PC-3 (cell line): Measurements from ENCODE around the gene METTL9. TPM values are rescaled to one million over a fixed set of nuclear protein-coding genes. Genes with fewer than 3 reads are reported as not detected.

Experiments
- ATAC-seq: fragments of 200-7000 bp; cut with Tn5 transposase; 2 replicates; pipeline ENCODE4 v1.9.1; 2020; ENCODE audit warnings: mild to moderate bottlenecking, moderate library complexity
- BruUV-seq: library from RNA; stranded (reverse); fragments of 400-500 nt; replicated peaks from 2 replicates; lab custom pipeline; 2021; lab: Mats Ljungman, UMichigan
- CTCF ChIA-PET: fragments of 300-600 bp; sonication (Branson Sonifier 250); formaldehyde crosslinking; loops from one replicate; lab custom pipeline; 2022; ENCODE audit warnings: antibody characterized with exemption; lab: Charles Lee
- POLR2A ChIA-PET: fragments of 300-600 bp; sonication (Branson Sonifier 250); formaldehyde crosslinking; loops from one replicate; lab custom pipeline; 2022; ENCODE audit warnings: antibody characterized with exemption; ENCODE audit not compliant: unreplicated experiment; lab: Charles Lee
- DNase-seq: peaks from one replicate; pipeline ENCODE4 v3.0.0-alpha.2; 2015
- H2AFZ ChIP-seq: fragments of 300-600 bp; sonication (generic); 2 replicates; pipeline ENCODE4 v1.6.0; 2016; ENCODE audit warnings: antibody characterized with exemption, low read length
- H3F3A ChIP-seq: fragments of 300-600 bp; sonication (generic); one replicate; pipeline ENCODE4 v1.6.0; 2017; ENCODE audit warnings: antibody characterized with exemption, low read length, control low read depth, mild to moderate bottlenecking; ENCODE audit not compliant: unreplicated experiment
- H3K27ac ChIP-seq: fragments of 300-600 bp; sonication (generic); 2 replicates; pipeline ENCODE4 v1.5.1; 2016; ENCODE audit warnings: mild to moderate bottlenecking, low read length
- H3K27me3 ChIP-seq: fragments of 300-600 bp; sonication (generic); 2 replicates; pipeline ENCODE4 v1.6.1; 2016; ENCODE audit warnings: low read length, mixed read lengths
- H3K36me3 ChIP-seq: fragments of 300-600 bp; sonication (generic); 2 replicates; pipeline ENCODE4 v1.6.1; 2016; ENCODE audit warnings: low read depth, mixed run types, low read length, mixed read lengths
- H3K4me1 ChIP-seq: fragments of 300-600 bp; sonication (generic); 2 replicates; pipeline ENCODE4 v1.5.1; 2016; ENCODE audit warnings: low read length; ENCODE audit not compliant: insufficient read depth
- H3K4me2 ChIP-seq: fragments of 300-600 bp; sonication (generic); 2 replicates; pipeline ENCODE4 v1.6.0; 2016; ENCODE audit warnings: low read length
- H3K4me3 ChIP-seq: fragments of 300-600 bp; sonication (generic); 2 replicates; pipeline ENCODE4 v1.5.1; 2016; ENCODE audit warnings: mild to moderate bottlenecking, low read length, mixed read lengths
- H3K79me2 ChIP-seq: fragments of 300-600 bp; sonication (generic); 2 replicates; pipeline ENCODE4 v1.6.1; 2017; ENCODE audit warnings: low read length, mixed read lengths
- H3K9ac ChIP-seq: fragments of 300-600 bp; sonication (generic); 2 replicates; pipeline ENCODE4 v1.6.0; 2016; ENCODE audit warnings: mild to moderate bottlenecking, low read length
- H3K9me2 ChIP-seq: fragments of 300-600 bp; sonication (generic); replicated peaks from 2 replicates; pipeline ENCODE4 v1.6.1; 2016; ENCODE audit warnings: mixed run types, low read length, mixed read lengths
- H3K9me3 ChIP-seq: fragments of 300-600 bp; sonication (generic); 2 replicates; pipeline ENCODE4 v1.6.1; 2016; ENCODE audit warnings: low read length, mixed read lengths
- H4K20me1 ChIP-seq: fragments of 300-600 bp; sonication (generic); 2 replicates; pipeline ENCODE4 v1.6.1; 2016; ENCODE audit warnings: low read length, mixed read lengths
- CTCF ChIP-seq: fragments of 300-600 bp; sonication (generic); conservative IDR thresholded peaks from 2 replicates; pipeline ENCODE4 v1.5.1; 2017; ENCODE audit warnings: antibody characterized with exemption, low read depth, mild to moderate bottlenecking, low read length
- EZH2 ChIP-seq: fragments of 300-600 bp; sonication (generic); IDR thresholded peaks from one replicate; pipeline ENCODE4 v1.6.1; 2017; ENCODE audit warnings: antibody characterized with exemption, mild to moderate bottlenecking, low read length; ENCODE audit not compliant: unreplicated experiment
- EZH2phosphoT487 ChIP-seq: fragments of 300-600 bp; sonication (generic); IDR thresholded peaks from 2 replicates; pipeline ENCODE4 v1.6.1; 2018; ENCODE audit warnings: mild to moderate bottlenecking, antibody characterized with exemption, low read length, borderline replicate concordance
- intact Hi-C: fragments of 100-400 bp; cut with micrococcal nuclease; formaldehyde crosslinking; loops from 2 replicates; pipeline ENCODE4 v1.9.0; 2023
- total RNA-seq: library from RNA; depleted of rRNA; stranded (reverse); fragments of >200 nt; gene quantifications from 2 replicates; pipeline ENCODE4 v1.2.3, GENCODE V29; 2014

Gene METTL9
- total RNA-seq, 1 experiment from 2014 or later: 133 TPM

GRCh38 chr16:21614896-21615295 lies 15.5 kb downstream of the METTL9 start:
- POLR2A ChIA-PET: no interaction called here
- ATAC-seq (no peak), DNase-seq (no peak)
- Histone ChIP-seq H4K20me1 (0 out of 2 replicates have a peak, but pooled peaks cover 5% of the 10 kb centered on the region), H3K79me2 (peaks cover 68% of the 10 kb centered on the region), H3K4me3 (no peak overlapping the region), H3K4me1 (peaks cover 26% of the 10 kb centered on the region), H2AFZ (no peak overlapping the region), H3F3A (no peaks in the 10 kb centered on the region), H3K9ac (no peak overlapping the region), H3K4me2 (no peak overlapping the region), H3K9me2 (no peaks in the 10 kb centered on the region), H3K27me3 (no peaks in the 10 kb centered on the region), H3K27ac (no peak overlapping the region), H3K9me3 (no peaks in the 10 kb centered on the region), H3K36me3 (peaks cover 4% of the 10 kb centered on the region; the same call in 1 of the 2 replicates)
- TF ChIP-seq EZH2phosphoT487: no peak
- peak; percentile 49 for TF ChIP-seq CTCF
- CTCF ChIA-PET: no interaction called here
- no TSS peak for BruUV-seq
- intact Hi-C loops: no loop called here

DNA sequence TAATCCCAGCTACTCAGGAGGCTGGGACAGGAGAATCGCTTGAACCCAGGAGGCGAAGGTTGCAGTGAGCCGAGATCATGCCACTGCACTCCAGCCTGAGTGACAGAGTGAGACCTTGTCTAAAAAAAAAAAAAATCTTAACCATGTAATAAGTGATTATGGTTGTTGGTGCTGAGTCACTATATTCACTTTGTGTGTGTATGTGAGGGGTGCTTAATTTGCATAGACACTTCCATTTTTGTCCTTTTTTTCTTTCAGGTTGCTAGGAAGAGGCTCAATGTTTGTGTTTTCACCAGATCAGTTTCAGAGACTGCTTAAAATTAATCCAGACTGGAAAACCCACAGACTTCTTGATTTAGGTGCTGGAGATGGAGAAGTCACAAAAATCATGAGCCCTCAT lies 18.2 kb downstream of the METTL9 start:
- TF ChIP-seq EZH2phosphoT487: no peak
- no peak for TF ChIP-seq CTCF
- no peak for TF ChIP-seq EZH2

GRCh38 chr16:21618281-21618680 lies 18.9 kb downstream of the METTL9 start:
- Histone ChIP-seq H3K4me3 (no peak overlapping the region), H3K36me3 (peaks cover 5% of the 10 kb centered on the region; the same call in 1 of the 2 replicates), H3K4me1 (0 out of 2 replicates have a peak, but pooled peaks cover 6% of the 10 kb centered on the region), H2AFZ (no peak overlapping the region), H3K9me2 (no peaks in the 10 kb centered on the region), H3K27me3 (no peaks in the 10 kb centered on the region), H3F3A (no peaks in the 10 kb centered on the region), H3K27ac (no peak overlapping the region), H4K20me1 (no peaks in the 10 kb centered on the region), H3K9me3 (no peaks in the 10 kb centered on the region), H3K4me2 (no peak overlapping the region), H3K79me2 (peaks cover 34% of the 10 kb centered on the region), H3K9ac (no peak overlapping the region)
- intact Hi-C loops: no loop called here
- DNase-seq (no peak), ATAC-seq (no peak)
- no peak for TF ChIP-seq EZH2
- no peak for TF ChIP-seq CTCF
- TF ChIP-seq EZH2phosphoT487: no peak
- ChIA-PET POLR2A (no interaction called here), CTCF (no interaction called here)
- no TSS peak for BruUV-seq

More for the DNA sequence above, 18.2 kb downstream of the METTL9 start:
- Histone ChIP-seq H3K4me3 (no peak overlapping the region), H3K9ac (no peak overlapping the region), H3K27me3 (no peaks in the 10 kb centered on the region), H4K20me1 (no peaks in the 10 kb centered on the region), H3K9me2 (no peaks in the 10 kb centered on the region), H3K4me1 (0 out of 2 replicates have a peak, but pooled peaks cover 6% of the 10 kb centered on the region), H3K79me2 (peaks cover 41% of the 10 kb centered on the region), H3F3A (no peaks in the 10 kb centered on the region), H3K27ac (no peak overlapping the region), H3K9me3 (no peaks in the 10 kb centered on the region), H3K36me3 (peaks cover 8% of the 10 kb centered on the region; the same call in 1 of the 2 replicates), H2AFZ (no peak overlapping the region), H3K4me2 (no peak overlapping the region)
- CTCF ChIA-PET: no interaction called here
- ATAC-seq: no peak
- no peak for DNase-seq
- intact Hi-C loops: no loop called here
- no TSS peak for BruUV-seq
- POLR2A ChIA-PET: no interaction called here
